Thyroid gland (tissue), 4 donors: ENCODE measurements around the gene SAMD5.

Source experiments
- CTCF ChIP-seq, 6 experiments: fragments of 200-600 bp in 3 of 6; fragments of 450-650 bp in 3 of 6; sonication (generic) in 3 of 6; IDR thresholded peaks; one replicate each; pipeline ENCODE4 v1.5.1; 2016 to 2019; ENCODE audit warnings: antibody characterized with exemption in 6 of 6, mild to moderate bottlenecking in 2 of 6, inconsistent platforms in 1 of 6, moderate library complexity in 1 of 6
- POLR2A ChIP-seq, 2 donors: fragments of 450-650 bp; IDR thresholded peaks; one replicate each; pipeline ENCODE4 v1.6.1; 2017; ENCODE audit warnings: antibody characterized with exemption in 2 of 2, mild to moderate bottlenecking in 2 of 2, moderate library complexity in 1 of 2

DNA sequence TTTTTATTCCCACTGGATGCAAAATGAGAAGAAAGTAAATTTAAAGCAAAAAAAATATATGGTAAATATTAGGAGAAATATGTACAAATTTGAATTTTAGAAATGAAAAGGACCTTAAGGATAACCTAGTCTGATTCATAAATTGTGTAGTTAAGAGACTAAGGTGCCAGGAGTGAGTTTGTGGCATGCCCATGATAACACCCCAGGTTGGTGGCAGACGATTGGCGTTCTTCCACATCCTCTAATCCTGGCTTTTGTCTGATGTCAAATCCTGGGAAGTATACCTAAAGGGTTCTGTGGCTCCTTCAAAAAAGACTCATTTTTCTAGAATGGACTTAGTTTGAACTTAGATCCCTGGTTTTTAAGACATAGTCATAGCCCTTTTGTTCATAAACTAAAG, 62.2 kb downstream of the SAMD5 start:
- TF ChIP-seq CTCF (IDR thresholded peaks at IDR 0.05) = no peak
- TF ChIP-seq POLR2A (IDR thresholded peaks at IDR 0.05) = no peak
